HG02623 (cell line): ENCODE data around the gene SLC39A6.
"Not testable (repeated sequence)": the region's sequence is repeated elsewhere in the genome, so short reads cannot be mapped to it uniquely, and the experiment has no call there.

Experiments used
- ATAC-seq: cut with Tn5 transposase; IDR thresholded peaks from one replicate; pipeline ENCODE4 v1.9.1; 2021; ENCODE audit warnings: moderate library complexity; ENCODE audit not compliant: unreplicated experiment

The SLC39A6 gene, protein sequence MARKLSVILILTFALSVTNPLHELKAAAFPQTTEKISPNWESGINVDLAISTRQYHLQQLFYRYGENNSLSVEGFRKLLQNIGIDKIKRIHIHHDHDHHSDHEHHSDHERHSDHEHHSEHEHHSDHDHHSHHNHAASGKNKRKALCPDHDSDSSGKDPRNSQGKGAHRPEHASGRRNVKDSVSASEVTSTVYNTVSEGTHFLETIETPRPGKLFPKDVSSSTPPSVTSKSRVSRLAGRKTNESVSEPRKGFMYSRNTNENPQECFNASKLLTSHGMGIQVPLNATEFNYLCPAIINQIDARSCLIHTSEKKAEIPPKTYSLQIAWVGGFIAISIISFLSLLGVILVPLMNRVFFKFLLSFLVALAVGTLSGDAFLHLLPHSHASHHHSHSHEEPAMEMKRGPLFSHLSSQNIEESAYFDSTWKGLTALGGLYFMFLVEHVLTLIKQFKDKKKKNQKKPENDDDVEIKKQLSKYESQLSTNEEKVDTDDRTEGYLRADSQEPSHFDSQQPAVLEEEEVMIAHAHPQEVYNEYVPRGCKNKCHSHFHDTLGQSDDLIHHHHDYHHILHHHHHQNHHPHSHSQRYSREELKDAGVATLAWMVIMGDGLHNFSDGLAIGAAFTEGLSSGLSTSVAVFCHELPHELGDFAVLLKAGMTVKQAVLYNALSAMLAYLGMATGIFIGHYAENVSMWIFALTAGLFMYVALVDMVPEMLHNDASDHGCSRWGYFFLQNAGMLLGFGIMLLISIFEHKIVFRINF

DNA sequence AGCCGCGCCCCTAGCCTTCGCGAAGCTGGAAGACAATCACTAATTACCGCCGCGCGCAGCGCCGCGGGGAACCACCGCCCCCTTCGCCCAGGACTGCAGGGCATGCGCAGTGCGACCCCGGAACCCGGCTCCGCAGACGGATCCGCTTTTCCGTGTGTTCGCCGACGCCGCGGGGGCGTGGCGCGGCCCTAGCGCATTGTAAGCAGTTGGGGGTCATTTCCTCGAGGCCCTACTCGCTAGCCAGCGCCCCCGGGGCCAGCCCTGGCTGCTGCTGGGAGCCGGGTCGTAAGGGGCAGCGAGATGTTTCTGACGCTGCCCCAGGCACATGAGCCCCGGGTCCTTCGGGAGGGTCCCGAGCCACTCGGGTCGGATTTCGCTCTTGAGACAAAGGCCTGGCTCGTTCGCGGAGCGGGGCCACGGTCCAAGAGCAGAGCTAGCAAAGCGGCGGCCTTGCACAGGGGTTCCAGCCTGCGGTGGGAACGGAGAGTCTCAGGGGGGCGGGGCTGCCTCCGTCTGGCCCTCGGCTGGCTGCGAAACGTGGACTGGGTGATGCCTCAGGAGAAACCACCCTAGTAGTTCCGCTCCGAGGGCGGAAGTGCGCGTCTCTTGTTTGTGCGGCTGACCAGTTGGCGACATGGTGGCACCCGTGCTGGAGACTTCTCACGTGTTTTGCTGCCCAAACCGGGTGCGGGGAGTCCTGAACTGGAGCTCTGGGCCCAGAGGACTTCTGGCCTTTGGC, at the start of gene SLC39A6, which contains the start of gene ELP2:
SLC39A6 (minus strand) TSS at position 41 of the 739 bp plus-strand sequence. CDS start 2,333 bp downstream, outside the sequence.
ELP2 (plus strand) TSS at position 600 of the 739 bp plus-strand sequence; CDS start at position 635, 35 bp downstream.
- ATAC-seq: peak; percentile 90

DNA sequence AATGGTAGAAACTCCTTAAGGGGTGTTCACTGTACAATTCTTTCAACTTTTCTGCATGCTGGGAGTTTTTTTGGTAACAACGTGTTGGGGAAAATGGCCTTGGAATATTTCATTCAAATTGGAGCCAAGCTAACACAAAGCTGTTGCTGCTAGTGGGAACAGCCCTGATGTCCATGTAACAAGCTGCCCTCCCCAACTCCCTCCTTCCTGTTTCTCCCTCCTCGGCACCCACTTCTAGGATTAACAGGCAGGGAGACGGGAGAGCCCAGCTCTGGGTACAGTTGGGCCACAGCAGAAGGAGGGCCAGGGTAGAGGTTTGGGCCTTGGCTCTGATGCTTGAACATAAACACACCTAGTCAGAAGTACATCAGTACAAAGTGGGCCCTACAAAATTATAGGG, 48.8 kb upstream of the SLC39A6 start:
- ATAC-seq: no peak

DNA sequence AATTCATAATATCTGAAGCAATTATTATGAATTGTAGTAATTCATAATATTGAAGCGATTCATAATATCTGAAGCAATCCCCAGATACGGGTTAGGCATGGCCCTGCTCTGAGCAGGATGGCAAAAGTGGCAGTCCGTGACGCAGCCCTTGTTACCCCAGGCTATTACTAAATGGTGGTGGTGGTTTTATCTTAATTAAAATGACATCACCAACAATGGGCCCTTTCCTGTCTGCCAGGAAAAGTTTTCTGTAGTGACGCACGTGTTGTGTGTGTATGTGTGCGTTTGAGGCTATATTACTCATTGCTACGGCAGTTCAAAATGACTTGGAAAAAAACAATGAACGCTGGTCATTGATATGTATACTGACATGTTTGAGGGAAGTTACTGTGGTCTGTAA, 47.6 kb upstream of the SLC39A6 start:
- ATAC-seq: no peak

DNA sequence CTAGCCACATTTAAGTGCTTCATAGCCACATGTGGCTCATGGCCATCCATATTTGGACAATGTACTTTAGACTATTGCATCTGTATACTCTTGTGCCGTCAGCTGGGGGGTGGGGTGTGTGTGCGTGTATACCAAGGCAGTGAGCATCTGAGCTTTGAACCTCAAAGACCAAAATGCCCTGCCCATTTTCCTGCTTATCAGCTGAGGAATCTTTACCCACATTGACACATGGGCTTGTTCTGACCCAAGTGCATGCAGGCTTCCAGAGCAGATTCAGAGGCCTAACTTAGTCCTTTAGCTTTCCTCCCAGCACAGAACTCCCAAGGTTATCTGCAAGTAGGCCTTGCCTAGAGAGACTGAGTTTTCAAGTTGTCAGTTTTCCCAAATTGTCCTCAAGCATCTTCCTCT, 47.0 kb upstream of the SLC39A6 start:
- ATAC-seq: no peak

DNA sequence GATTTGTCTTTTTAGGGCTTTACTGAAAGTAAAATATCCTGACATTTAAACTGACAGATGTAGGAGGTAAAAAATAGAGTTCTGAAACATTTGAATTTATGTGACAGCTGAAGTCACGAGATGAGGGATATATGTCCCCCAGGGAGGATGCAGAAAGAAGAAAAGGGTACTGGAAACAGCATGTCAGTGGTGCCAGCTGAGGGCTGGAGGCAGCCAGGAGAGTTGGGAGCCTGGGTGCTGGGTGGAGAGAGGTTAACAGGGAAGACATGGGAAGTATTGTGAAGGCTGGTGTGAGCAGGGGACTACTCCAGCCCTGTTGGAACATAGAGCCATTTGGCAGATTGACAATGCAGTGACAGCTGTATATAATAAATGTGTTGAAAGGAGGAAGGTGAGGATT, 46.3 kb upstream of the SLC39A6 start:
- no peak for ATAC-seq

DNA sequence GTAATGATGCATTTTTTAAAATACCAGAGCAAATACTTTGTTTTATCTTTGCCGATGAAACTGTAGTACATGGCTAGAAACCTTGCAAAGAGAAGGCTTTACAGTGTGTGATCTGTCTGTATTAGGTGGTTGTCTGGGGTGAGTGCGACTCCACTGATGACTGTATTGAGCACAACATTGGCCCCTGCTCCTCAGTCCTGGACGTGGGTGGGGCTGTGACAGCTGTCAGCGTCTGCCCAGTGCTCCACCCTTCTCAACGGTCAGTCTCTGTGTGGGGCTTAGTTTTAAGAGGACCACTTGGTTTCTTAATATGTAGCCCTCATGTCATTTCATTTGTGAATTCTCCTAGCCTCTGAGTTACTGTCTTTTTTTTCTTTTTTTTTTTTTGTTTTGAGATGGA, 40.8 kb upstream of the SLC39A6 start:
- ATAC-seq: no peak

DNA sequence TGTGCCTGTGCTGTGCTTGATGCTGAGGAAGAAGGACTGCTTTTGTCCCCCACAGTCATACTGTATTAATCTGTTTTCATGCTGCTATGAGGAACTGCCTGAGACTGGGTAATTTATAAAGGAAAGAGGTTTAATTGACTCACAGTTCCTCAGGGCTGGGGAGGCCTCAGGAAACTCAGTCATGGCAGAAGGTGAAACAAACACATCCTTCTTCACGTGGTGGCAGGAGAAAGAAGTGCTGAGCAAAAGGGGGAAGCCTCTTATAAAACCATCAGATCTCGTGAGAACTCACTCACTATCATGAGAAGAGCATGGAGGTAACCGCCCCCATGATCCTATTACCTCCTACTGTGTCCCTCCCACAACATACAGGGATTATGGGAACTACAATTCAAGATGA, 39.2 kb upstream of the SLC39A6 start:
- ATAC-seq: not testable (repeated sequence)

DNA sequence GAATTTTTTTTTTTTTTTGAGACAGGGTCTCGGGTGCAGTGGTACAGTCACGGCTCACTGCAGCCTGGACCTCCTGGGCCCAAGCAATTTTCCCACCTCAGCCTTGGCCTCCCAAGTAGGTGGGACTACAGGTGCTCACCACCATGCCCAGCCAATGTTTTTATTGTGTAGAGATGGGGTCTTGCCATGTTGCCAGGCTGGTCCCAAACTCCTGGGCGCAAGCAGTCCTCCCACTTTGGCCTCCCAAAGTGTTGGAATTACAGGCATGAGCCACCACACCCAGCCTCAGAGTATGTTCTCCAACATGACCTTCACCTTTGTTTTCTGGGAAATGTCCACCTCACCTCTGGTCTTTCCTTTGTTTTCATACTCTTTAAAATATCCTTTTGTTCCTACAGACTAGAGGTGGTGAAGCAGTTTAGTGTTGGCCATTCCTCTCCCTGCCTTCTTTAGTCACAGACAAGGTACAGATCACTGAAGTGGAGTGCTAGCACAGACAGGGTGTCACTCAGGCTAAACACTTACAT, 38.6 kb upstream of the SLC39A6 start:
- ATAC-seq: no peak

DNA sequence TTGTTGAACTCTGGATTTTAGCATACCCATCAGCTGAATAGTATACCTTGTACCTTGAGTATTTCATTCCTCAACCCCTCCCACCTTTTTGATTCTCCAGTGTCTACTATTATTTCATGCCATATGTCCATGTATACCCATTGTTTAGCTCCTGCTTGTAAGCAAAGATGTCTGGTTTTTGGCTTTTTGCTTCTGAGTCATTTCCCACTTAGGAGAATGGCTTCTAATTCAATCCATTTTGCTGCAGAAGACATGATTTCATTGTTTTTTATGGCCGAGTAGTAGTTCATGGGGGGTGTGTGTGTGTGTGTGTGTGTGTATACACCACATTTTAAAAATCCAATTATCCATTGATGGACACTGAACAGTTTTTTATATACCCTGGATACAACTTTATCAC, 33.8 kb upstream of the SLC39A6 start:
- no peak for ATAC-seq

DNA sequence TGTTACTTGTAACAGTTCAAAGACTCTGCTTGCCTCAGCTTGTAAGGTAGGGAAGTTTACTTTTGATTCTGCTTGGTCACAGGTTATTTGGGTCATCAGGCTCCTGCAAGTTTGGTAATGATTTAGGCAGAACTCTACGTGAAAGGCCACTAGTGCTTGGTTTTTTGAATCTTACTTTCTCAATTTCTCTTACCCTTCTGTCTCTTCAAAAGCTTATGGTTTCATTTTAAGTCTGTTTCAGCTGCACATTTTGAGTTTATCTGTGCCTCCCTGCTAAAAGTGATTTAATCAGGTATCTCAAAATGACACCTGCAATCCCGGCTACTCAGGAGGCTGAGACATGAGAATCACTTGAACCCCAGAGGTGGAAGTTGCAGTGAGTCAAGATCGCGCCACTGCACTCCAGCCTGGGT, 31.8 kb upstream of the SLC39A6 start:
- no peak for ATAC-seq

DNA sequence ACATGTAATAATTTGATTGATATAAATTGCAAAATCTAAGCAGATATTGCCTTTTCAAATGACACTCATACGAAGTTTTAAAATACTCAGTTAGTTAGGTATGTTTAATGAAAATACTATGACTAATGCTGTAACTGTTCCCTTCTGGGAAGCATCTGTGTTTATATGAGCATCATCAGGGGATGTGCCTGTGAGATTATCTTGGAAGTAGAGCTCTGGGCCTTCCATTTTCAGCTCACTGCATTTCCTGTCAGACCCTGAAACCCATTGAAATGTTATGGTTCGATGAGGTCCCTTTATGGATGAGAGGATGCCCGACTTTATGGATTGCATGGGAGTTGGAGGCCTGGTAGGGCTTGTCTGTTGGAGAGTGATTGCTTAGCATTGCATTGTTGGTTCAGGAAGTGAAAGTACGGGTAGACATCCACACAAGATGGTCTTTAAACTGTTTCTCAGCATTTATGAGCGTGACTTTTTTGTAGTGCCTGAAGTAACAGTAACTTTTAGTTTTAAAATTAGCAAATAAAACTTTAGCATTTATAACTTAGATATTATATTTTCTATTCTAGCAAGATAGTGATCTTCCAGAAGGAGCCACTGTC, 29.2 kb upstream of the SLC39A6 start:
- no peak for ATAC-seq

DNA sequence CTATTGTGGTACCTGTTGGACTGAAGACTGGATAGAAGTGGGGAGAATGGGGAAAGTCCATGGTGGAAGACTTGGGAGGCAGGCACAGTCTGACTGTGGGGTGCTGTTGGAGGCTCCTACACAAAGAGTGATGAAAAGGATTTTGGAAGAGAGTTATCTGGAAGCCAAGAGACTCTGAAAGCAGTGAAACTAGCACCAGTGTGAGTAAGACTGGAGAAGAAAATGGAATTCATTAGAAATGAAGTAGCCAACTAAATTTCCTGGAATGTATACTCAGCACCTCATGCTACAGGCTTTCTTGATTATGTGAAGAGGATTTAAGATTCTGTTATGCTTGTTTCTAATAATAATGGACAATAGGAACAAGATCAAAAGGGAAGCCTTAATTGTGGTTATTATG, 28.3 kb upstream of the SLC39A6 start:
- ATAC-seq: no peak

DNA sequence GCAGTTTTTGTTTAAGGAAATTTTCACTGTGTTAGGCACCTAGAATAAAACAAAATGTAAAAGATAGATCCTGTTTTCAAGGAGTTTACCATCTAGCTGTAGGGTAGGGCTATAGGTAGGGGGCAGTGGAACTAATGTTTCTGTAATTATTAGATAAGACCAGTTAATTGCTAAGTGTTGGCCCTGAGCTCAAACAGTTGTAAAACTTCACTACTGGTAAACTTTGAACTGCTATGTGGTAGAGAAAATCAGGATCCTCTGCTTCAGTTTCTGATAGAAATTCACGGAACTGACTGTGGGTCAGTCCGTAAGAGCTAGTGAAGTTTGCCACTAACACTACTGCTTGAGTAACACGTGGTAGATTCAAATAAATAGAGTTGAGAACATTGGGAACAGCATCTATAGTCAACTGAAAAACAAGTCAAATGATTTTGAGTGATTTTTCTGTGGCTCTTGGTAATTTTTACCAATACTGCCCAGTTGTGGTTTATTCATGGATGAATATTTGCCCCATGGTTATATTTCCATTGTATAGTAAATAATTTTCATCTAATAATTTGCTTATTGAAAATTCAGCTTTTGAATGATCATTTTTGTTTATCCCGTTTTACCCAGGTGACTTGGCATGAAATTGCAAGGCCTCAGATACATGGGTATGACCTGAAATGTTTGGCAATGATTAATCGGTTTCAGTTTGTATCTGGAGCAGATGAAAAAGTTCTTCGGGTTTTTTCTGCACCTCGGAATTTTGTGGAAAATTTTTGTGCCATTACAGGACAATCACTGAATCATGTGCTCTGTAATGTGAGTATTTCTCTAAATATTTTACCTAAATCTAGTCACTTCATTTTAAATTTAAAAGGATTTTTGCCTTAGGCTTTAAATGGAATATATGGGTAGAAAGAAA, 27.0 kb upstream of the SLC39A6 start:
- ATAC-seq: no peak

DNA sequence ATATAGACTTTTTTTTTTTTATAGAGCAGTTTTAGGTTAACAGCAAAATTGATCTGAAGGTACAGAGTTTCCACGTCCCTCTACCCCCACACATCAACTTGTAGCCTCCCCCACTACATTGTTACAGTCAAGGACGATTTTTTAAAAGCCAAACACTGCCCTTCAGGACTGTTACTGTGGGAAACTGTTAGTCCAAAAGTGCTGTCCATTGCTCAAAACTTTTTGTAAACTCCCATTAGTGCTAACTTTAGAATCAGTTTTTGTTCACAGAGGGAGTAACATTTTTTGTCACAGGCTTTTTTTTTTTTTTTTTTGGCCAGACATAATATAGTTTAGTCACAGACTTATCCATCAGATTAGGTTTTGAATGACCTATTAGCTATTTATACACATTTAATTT, 24.6 kb upstream of the SLC39A6 start:
- ATAC-seq: no peak

DNA sequence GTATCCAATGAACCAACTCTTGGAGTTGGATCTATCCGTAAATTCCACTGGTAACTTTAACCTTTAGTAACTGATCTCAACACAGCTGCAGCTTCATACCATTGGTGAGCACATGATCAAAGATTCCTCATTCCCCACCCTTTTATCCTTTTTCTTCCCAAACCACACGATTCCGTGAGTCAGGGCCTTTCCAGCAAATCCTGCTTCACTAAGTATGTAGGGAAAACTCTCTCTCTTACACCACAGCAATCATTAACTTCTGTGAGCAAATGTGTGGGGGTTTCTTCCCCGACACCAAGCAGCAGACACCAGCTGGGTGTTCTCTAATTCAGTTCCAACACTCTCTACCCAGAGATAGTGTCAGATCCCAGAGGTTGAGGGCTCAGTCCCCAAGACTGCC, 24.1 kb upstream of the SLC39A6 start:
- no peak for ATAC-seq

DNA sequence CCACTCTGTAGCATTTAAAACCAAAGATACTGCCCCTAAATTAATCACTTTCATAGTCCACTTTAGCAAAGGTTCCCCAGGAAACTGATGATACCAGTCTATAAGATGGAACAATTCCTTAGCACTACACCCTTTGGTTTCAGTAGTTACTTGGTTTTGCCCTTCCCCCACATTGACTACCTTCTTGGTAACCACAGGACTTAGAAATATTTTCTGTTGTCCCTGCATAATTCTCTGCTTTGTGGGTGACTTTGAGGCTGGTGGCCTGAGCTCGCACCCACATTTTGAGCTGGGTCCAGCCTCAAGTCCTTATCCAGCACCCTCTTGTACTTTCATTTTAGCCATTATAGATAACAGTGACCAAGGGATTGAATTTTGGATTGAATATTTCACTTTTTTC, 23.6 kb upstream of the SLC39A6 start:
- no peak for ATAC-seq

DNA sequence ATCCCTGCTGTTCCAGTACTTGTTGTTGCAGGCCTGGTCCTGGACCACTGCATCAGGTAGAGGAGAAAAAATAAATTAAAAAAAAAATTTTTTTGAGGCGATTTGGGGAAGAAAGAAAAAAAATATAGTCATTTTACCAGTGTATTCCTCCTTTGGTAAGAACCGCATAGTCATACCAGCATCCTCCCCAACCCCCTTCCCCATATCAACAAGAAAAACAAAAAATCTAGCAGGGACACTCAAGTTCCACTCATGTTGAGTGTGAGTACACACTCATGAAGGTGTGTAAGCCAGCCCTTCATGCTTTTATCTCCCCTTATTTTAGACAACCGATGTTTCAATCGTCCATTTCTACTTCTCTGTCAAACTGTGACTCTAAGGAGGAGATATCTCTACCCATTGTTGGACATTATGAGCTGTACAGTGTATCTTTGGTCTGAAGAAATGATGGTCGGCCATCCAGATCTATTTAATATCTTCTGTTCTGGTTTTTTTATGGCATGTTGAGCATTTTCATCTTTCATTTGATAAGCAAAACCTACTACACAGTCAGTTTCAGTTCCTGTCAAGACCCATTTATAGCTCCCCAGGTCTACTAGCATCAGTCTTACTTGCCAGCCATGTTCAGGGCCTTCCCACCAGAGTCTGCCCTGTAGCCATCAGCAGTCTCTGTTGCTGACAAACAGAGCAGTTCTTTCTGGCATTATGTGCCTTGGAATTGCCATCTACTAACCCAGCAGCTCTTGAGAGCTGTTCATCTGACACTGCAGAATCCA, 20.6 kb upstream of the SLC39A6 start:
- ATAC-seq: peak; percentile 99

DNA sequence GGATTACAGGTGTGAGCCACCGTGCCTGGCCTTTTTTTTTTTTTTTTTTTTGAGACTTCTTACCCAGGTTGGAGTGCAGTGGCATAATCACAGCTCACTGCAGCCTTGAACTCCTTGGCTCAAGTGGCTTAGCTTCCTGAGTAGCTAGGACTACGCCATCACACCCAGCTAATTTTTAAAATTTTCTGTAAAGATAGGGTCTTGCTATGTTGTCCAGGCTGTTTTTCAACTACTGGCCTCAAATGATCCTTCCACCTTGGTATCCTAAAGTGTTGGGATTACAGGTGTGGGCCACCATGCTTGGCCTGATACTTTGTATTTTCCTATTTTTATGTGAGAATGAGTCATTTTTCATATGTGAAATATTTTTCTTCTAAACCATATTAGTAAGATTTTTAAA, 14.3 kb upstream of the SLC39A6 start:
- no peak for ATAC-seq

DNA sequence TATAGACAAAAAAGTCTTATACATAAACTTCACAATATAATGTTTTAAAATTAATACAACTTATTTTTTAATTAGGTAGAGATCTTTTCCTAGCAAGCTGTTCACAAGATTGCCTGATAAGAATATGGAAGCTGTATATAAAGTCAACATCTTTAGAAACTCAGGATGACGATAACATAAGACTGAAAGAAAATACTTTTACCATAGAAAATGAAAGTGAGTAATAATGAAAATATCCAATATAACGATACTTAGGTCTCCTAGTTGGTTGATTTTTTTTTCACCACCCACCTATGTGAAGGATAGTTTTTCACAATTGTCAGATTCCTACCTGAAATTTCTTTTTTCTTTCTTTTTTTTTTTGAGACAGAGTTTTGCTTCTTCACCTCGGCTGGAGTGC, 13.6 kb upstream of the SLC39A6 start:
- ATAC-seq: no peak
